ENCODE results near the gene CDK14. TPM values are rescaled to one million over a fixed set of nuclear protein-coding genes. Genes with fewer than 3 reads are reported as not detected.

The CDK14 gene
- polyA plus RNA-seq, 3 donors = 1.7 to 2.5 (median 2.1) TPM

DNA sequence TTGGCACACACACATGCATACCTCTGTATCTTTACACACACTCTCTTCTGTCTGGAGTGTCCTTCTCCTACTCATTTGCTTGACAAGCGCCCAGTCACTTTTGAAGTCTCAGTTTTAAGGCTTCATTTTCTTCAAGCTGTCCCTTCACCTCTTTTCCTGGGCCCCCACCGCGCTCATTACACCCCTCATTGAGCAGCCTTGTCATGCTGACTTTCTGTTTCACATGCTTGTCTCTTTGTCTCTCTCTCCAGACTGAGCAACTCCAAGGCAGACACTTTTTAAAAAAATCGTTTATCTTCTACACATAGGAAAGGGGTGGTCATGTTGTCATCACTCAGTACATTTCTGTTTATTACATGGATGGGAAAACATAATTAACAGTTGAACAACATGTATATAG, 442.9 kb downstream of the CDK14 start:
- no peak overlapping the region for H3K9ac ChIP-seq (ENCODE audit: insufficient read depth, low read length, poor library complexity, severe bottlenecking)
- Mint-ChIP-seq H3K4me3 (no peak overlapping the region), H3K4me1 (no peaks in the 10 kb centered on the region), H3K9me3 (no peaks in the 10 kb centered on the region), H3K27ac (no peak overlapping the region), H3K36me3 (peaks cover 0 to 2% of the 10 kb centered on the region in 2 donors), H3K27me3 (ENCODE audit: low read depth in 3 of 3) (peaks cover 0 to 1% (median 0%) of the 10 kb centered on the region in 3 donors)
- no peaks in the 10 kb centered on the region for H3K79me2 ChIP-seq (ENCODE audit: insufficient read depth, low read length)
- no peak overlapping the region for H3K27ac ChIP-seq (ENCODE audit: low read depth in 1 of 2, low read length in 2 of 2)
- H3K4me2 ChIP-seq (replicated peaks; ENCODE audit: extremely low read depth, low read length, poor library complexity, severe bottlenecking) = no peak overlapping the region
- H3K36me3 ChIP-seq (replicated peaks in 1 of 2; ENCODE audit: control insufficient read depth in 1 of 2, insufficient read depth in 2 of 2, low read length in 2 of 2) = no peaks in the 10 kb centered on the region
- H2AFZ ChIP-seq (ENCODE audit: insufficient read depth, low read depth, low read length, poor library complexity, severe bottlenecking) = no peak overlapping the region
- H3K4me3 ChIP-seq (replicated peaks in 1 of 3; ENCODE audit: low read depth in 2 of 3, low read length in 3 of 3) = no peak overlapping the region
- 90% methylated on average over 3 of the region's 4 CpGs for WGBS (ENCODE audit: insufficient coverage)
- H4K20me1 ChIP-seq (ENCODE audit: insufficient read depth, low read length) = no peaks in the 10 kb centered on the region
- no peak for DNase-seq
- no peaks in the 10 kb centered on the region for H3K9me3 ChIP-seq (replicated peaks in 1 of 2; ENCODE audit: control insufficient read depth in 1 of 2, insufficient read depth in 1 of 2, low read length in 2 of 2)
- H3K27me3 ChIP-seq (ENCODE audit: control insufficient read depth in 2 of 2, insufficient read depth in 2 of 2, low read length in 2 of 2) = no peaks in the 10 kb centered on the region
- TF ChIP-seq, protein P1, sequence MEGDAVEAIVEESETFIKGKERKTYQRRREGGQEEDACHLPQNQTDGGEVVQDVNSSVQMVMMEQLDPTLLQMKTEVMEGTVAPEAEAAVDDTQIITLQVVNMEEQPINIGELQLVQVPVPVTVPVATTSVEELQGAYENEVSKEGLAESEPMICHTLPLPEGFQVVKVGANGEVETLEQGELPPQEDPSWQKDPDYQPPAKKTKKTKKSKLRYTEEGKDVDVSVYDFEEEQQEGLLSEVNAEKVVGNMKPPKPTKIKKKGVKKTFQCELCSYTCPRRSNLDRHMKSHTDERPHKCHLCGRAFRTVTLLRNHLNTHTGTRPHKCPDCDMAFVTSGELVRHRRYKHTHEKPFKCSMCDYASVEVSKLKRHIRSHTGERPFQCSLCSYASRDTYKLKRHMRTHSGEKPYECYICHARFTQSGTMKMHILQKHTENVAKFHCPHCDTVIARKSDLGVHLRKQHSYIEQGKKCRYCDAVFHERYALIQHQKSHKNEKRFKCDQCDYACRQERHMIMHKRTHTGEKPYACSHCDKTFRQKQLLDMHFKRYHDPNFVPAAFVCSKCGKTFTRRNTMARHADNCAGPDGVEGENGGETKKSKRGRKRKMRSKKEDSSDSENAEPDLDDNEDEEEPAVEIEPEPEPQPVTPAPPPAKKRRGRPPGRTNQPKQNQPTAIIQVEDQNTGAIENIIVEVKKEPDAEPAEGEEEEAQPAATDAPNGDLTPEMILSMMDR (IDR thresholded peaks at IDR 0.05) = no peak
- no peaks in the 10 kb centered on the region for H3K4me1 ChIP-seq (ENCODE audit: control insufficient read depth in 1 of 2, insufficient read depth in 2 of 2, low read length in 2 of 2)
- intact Hi-C loops (cut with micrococcal nuclease) = loop anchor here in 1 of 2 donors (10.0 kb wide), 1 partner anchor 584 kb away; no protein-coding TSS in a partner anchor

DNA sequence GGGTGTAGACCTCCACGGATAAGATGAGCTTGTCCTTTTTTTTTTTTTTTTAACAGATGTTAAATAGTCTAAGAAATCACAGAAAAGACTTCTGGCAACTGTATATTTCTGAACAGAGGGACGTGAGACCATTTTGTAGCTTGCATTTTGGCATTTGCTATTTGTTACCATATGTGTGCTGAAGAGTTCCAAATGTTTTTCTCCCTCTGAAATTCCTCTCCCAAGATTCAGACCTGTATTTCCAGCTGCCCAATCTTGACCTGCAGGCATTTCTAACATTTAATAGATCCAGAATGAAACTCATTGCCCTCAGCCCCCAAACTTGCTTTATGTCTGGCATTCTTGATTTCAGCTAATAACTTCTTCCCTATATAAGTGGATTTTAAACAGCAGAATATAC, 445.0 kb downstream of the CDK14 start:
- Histone ChIP-seq H3K79me2 (ENCODE audit: insufficient read depth, low read length) (no peaks in the 10 kb centered on the region), H3K36me3 (replicated peaks in 1 of 2; ENCODE audit: control insufficient read depth in 1 of 2, insufficient read depth in 2 of 2, low read length in 2 of 2) (no peaks in the 10 kb centered on the region), H3K27me3 (ENCODE audit: control insufficient read depth in 2 of 2, insufficient read depth in 2 of 2, low read length in 2 of 2) (no peaks in the 10 kb centered on the region), H2AFZ (ENCODE audit: insufficient read depth, low read depth, low read length, poor library complexity, severe bottlenecking) (no peak overlapping the region), H4K20me1 (ENCODE audit: insufficient read depth, low read length) (no peaks in the 10 kb centered on the region), H3K4me3 (replicated peaks in 1 of 3; ENCODE audit: low read depth in 2 of 3, low read length in 3 of 3) (no peak overlapping the region), H3K4me1 (ENCODE audit: control insufficient read depth in 1 of 2, insufficient read depth in 2 of 2, low read length in 2 of 2) (no peaks in the 10 kb centered on the region), H3K27ac (ENCODE audit: low read depth in 1 of 2, low read length in 2 of 2) (no peak overlapping the region), H3K9me3 (replicated peaks in 1 of 2; ENCODE audit: control insufficient read depth in 1 of 2, insufficient read depth in 1 of 2, low read length in 2 of 2) (no peaks in the 10 kb centered on the region), H3K4me2 (replicated peaks; ENCODE audit: extremely low read depth, low read length, poor library complexity, severe bottlenecking) (no peak overlapping the region), H3K9ac (ENCODE audit: insufficient read depth, low read length, poor library complexity, severe bottlenecking) (no peak overlapping the region)
- no peak for DNase-seq
- WGBS (ENCODE audit: insufficient coverage) = no CpG with 5 or more reads among the region's 2 CpGs
- H3K27me3 Mint-ChIP-seq (ENCODE audit: low read depth in 3 of 3) = peaks cover 0 to 1% (median 0%) of the 10 kb centered on the region in 3 donors
- no peaks in the 10 kb centered on the region for H3K4me1 Mint-ChIP-seq
- no peak overlapping the region for H3K4me3 Mint-ChIP-seq
- H3K9me3 Mint-ChIP-seq = no peaks in the 10 kb centered on the region
- H3K27ac Mint-ChIP-seq = no peak overlapping the region
- TF ChIP-seq, protein P1 (IDR thresholded peaks at IDR 0.05) = no peak
- intact Hi-C loops (cut with micrococcal nuclease) = no loop called here
- H3K36me3 Mint-ChIP-seq = peaks cover 0 to 2% of the 10 kb centered on the region in 2 donors
